Measurements from ENCODE around the gene ZBTB47. TPM values are rescaled to one million over a fixed set of nuclear protein-coding genes. Genes with fewer than 3 reads are reported as not detected.

Gene ZBTB47
- total RNA-seq, 4 donors from 2014 or later = 5.0 to 34.3 (median 10.3) TPM

- intact Hi-C loops (cut with DNase I) = no loop called here
- Histone ChIP-seq H3K4me1 (no peaks in the 10 kb centered on the region), H3K27ac (no peak overlapping the region), H3K27me3 (peaks cover 0 to 12% (median 0%) of the 10 kb centered on the region in 4 donors), H3K4me3 (no peak overlapping the region), H3K9me3 (no peaks in the 10 kb centered on the region), H3K36me3 (no peaks in the 10 kb centered on the region)
- DNase-seq = no peak
- 88 to 90% methylated on average over 3 to 5 of the region's 7 CpGs for WGBS, 2 donors
- no peak for TF ChIP-seq CTCF (IDR thresholded peaks at IDR 0.05)
- no peak for TF ChIP-seq POLR2A (IDR thresholded peaks at IDR 0.05)
Measured at GRCh38 chr3:42698216-42698910, 44.9 kb downstream of the ZBTB47 start.

DNA sequence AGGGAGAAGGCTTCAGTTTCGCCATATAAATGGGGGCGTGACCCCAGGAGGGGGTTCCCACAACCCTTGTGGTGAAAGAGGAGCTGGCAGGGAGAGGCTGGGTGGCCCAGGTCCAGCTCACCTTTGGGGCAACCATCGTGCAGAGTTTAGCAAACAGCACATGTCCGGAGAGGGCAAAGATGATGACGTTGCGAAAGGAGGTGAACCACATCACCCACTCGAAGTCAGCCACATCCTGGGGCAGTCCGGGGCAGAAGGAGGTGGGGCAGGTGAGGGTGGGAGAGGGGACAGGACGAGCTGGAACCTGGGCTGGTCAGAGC, 45.4 kb downstream of the ZBTB47 start:
- Histone ChIP-seq H3K27ac (no peak overlapping the region), H3K27me3 (peaks cover 0 to 12% (median 0%) of the 10 kb centered on the region in 4 donors), H3K4me3 (no peak overlapping the region), H3K36me3 (no peaks in the 10 kb centered on the region), H3K9me3 (no peaks in the 10 kb centered on the region), H3K4me1 (no peaks in the 10 kb centered on the region)
- DNase-seq = no peak
- intact Hi-C loops (cut with DNase I) = no loop called here
- TF ChIP-seq POLR2A (IDR thresholded peaks at IDR 0.05) (no peak), CTCF (IDR thresholded peaks at IDR 0.05) (no peak)
- 55 to 58% methylated on average over 7 to 9 of the region's 9 CpGs for WGBS, 2 donors

- H3K4me3 ChIP-seq = no peak overlapping the region
- H3K27me3 ChIP-seq = peaks cover 0 to 12% (median 0%) of the 10 kb centered on the region in 4 donors
- H3K36me3 ChIP-seq = no peaks in the 10 kb centered on the region
- TF ChIP-seq CTCF (IDR thresholded peaks at IDR 0.05) (no peak), POLR2A (IDR thresholded peaks at IDR 0.05) (no peak)
- no peaks in the 10 kb centered on the region for H3K9me3 ChIP-seq
- DNase-seq = no peak
- intact Hi-C loops (cut with DNase I) = no loop called here
- H3K4me1 ChIP-seq = no peaks in the 10 kb centered on the region
- WGBS, 2 donors = 79 to 86% methylated on average over 6 to 7 of the region's 10 CpGs
- H3K27ac ChIP-seq = no peak overlapping the region
Measured at GRCh38 chr3:42699511-42699971, 46.0 kb downstream of the ZBTB47 start.

DNA sequence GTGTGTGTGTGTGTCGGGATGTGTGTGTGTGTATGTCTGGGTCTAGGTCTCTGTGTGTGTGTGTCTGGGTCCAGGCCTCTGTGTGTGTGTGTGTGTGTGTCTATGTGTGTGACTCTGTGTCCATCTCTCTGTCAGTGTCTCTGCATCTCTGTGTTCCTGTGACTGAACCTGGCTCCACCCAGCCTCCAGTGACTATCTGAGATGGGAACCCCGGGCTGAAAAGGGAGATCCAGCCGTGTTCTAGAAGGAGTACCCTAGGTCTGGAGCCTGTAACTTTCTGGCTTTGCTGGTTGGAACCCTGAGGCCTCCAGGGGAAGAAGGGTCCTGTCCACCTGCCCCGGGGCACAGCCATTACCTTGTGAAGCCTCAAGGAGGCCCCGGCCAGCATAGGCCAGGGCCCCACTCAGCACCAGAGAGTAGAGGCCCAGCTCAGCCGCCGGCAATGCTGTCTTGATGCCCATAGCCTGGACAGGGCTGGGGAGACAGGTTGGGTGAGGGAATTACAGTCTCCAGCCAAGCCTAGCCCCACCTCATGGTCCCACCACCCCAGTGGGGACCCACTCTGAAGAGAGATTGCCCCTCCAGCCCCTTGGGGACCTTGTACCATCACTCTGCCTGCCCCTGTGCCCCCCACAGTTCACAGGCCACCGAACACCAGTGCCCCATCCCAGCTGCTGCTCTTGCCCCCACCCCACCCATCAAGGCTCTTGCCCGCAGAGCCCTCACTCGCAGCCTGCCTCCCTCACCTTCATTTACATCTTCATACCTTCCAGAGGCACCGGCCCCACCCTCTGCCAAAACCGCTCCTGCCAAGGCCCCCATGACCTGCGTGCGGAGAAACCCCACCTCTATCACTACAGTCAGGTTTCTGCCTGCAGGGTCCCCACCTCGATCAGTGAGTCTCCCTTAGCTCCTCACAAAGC, 47.1 kb downstream of the ZBTB47 start:
- Histone ChIP-seq H3K4me3 (no peak overlapping the region), H3K36me3 (no peaks in the 10 kb centered on the region), H3K27me3 (peaks cover 0 to 12% (median 0%) of the 10 kb centered on the region in 4 donors), H3K9me3 (no peaks in the 10 kb centered on the region), H3K4me1 (no peaks in the 10 kb centered on the region), H3K27ac (no peak overlapping the region)
- intact Hi-C loops (cut with DNase I) = no loop called here
- DNase-seq = no peak
- TF ChIP-seq POLR2A (IDR thresholded peaks at IDR 0.05) (no peak), CTCF (IDR thresholded peaks at IDR 0.05) (no peak)
- 80 to 81% methylated on average over 8 to 9 of the region's 15 CpGs for WGBS, 2 donors
